T follicular helper cell (primary cell): ENCODE measurements around the gene GJC1.
A peak's percentile ranks its signal among the peaks of the same experiment; 100 is the strongest.

Experiments used
- DNase-seq: peaks from one replicate; pipeline ENCODE4 v3.0.0-alpha.2; 2020; ENCODE audit warnings: low read depth
- total RNA-seq, 2 experiments: gene quantifications; one replicate each; lab custom pipeline; 2026; lab: John Stamatoyannopoulos, UW

GJC1 gene
- total RNA-seq = 0.06 to 1.3 reads per million in 2 experiments

DNA sequence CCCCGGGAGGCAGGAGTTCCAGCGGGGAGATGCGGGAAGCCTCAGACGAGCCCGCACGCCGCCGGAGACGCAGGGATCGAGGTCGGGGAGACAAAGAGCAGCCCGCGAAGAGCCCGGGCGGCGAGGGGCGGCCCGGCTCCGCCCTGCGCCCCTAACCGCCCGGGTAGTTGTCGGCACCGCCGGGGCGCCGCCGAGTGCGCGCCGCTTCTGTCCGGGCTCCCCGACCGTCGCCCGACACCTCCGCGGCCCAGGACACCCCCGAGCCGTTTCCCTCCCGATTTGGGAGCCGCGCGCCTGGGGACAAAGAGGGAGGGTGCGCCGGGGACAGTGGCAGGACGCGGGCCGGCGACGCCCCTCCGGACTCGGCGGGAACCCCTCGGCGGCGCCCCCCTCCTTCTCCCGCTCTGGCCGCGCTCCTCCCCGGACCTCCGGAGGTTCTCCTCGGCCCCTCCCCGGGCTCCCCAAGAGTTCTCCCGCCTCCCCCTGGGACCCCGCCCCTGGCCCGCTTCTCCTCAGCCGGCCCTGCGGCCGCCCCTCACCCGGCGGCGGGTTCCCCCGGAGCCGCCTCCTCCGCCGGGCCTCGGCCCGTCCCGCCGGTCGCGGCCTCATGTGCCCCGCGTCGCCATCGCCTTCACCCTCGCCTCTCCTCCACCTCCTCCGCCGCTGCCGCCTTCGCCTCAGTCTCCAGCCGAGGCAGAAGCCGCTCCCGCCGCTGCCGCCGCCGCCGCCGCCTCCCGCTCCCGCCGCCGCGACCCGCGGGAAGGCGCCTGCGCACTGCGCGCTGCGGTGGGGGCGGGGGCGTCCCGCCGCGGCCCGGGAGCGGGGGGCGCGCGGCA lies at the start of gene GJC1:
TSS of gene GJC1 (minus strand) at position 765 of the 836 bp plus-strand sequence. CDS start 24,470 bp downstream, outside the sequence.
- DNase-seq = no peak

GRCh38 chr17:44879376-44879775 lies 49.3 kb upstream of the GJC1 start:
- no peak for DNase-seq

- no peak for DNase-seq
These were observed 48.6 kb upstream of the GJC1 start for GRCh38 chr17:44878627-44879221.

DNA sequence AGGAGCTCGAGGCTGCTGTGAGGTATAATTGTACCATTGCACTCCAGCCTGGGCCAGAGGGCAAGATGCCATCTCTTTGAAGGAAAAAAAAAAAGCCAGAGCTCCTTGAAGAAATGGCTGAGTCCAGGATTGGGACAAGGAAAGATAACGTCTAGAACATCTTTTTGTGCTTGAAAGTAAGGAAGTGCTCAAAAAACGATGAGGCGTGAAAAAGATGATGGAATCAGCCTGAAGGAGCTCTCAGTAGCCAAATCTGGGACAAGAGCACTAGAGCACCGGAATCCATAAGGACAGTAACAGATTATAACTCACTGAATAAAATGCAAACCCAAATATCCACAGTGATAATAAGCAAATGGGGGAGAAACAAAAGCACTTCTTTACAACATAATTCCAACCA lies 47.0 kb upstream of the GJC1 start:
- DNase-seq = no peak

- DNase-seq = no peak
These were observed 45.7 kb upstream of the GJC1 start for GRCh38 chr17:44875761-44876160.

DNA sequence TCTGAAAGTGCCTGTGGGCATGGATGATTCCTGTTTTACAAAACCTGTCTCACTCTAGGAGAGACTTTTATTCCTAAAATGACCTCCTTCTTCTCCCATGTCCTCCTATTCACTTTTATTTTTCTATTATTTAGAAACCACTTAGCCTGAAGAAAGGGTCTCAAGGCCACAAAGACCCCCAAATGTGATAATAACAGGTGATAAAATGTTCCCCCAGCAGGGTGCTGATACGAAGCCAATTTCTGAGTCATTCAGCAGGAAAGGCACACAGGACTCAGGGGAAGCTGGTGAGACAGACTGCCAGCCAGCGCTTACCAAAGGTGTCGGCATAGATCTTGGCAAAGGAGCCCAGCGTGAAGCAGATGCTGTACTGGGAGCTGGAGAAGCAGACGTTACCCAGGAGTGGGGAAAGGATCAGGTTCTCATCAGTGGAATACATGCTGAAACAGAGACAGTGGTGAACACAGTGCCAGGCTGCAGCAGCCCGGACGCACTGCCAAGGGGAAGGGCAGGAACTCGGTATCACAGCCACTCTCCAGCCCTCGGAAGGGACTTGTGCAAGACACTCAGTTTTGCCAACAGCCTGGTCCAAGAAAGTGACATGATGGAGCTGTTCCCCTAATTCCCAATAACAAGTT lies 42.2 kb upstream of the GJC1 start:
- no peak for DNase-seq

GRCh38 chr17:44871556-44871955 lies 41.5 kb upstream of the GJC1 start:
- DNase-seq = no peak

DNA sequence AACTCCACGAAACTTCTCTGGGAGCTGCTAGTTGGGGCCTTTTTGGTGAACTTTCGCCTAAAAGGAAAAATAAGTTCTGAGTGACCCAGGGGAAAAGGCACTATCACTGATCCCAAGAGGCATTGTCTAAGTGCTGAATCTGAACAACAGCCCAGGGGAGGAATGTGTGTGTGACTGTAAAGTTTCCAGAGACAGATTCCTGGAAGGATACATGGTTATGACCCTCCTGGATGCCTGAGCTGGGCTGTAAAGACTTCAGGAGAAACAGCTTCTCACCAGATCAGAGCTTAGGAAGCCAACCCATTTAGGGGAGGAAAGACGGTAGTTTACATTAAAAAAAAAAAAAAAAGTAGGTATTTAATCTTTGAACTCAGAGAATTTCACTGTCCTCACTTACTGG lies 37.8 kb upstream of the GJC1 start:
- DNase-seq = no peak

DNA sequence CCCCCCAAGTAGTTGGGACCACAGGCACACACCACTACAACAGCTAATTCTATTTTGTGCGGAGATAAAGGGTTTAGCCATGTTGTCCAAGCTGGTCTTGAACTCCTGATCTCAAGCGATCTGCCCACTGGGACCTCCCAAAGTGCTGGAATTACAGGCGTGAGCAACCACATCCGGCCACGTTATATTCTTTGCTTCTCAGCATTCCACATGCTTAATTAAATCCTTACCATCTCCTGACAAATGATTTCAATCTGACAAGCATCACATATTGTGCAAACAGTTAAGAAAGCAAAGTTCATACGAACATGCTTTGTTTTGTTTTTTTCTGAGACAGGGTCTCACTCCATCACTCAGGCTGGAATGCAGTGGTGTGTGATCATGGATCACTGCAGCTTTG lies 35.8 kb upstream of the GJC1 start:
- DNase-seq = no peak

DNA sequence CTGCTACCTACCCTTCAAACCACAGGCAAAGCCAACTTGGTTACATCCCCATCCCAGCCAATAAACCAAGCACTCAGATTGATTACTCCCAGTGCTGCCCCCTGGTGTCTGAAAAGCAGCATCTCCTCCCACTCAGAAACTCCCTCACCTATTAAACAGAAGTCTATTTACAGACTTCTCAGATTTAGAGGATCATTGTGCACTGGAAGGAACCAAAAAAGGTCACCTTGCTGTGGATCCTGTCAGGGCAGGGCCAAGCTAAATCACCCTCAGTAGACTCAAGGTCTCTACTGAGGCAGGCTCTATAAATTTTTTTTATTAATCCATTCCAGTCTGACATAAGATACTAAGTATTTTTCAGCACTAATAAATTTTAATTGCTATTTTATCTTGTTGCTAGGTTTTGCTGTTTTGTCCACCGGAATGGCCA lies 35.2 kb upstream of the GJC1 start:
- DNase-seq = peak; percentile 57

DNA sequence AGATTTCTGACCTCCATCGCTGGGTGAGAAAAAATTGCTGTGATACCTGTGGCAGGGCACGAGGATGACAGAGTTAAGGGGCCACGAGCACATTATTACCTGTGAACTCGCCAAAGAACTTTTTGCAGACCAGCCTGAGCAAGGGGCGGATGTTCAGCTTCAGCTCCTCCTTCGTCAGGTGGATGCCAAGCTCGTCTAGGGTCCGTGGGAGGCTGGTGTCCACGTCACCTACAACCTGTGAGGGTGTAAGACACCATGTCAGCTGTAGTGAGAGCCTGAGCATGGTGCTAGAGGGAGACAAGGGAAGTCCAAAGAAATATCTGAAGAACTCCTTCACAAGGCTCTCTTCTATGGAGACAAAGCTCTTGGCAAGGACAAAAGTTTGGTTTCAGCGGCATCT lies 34.7 kb upstream of the GJC1 start:
- no peak for DNase-seq

DNA sequence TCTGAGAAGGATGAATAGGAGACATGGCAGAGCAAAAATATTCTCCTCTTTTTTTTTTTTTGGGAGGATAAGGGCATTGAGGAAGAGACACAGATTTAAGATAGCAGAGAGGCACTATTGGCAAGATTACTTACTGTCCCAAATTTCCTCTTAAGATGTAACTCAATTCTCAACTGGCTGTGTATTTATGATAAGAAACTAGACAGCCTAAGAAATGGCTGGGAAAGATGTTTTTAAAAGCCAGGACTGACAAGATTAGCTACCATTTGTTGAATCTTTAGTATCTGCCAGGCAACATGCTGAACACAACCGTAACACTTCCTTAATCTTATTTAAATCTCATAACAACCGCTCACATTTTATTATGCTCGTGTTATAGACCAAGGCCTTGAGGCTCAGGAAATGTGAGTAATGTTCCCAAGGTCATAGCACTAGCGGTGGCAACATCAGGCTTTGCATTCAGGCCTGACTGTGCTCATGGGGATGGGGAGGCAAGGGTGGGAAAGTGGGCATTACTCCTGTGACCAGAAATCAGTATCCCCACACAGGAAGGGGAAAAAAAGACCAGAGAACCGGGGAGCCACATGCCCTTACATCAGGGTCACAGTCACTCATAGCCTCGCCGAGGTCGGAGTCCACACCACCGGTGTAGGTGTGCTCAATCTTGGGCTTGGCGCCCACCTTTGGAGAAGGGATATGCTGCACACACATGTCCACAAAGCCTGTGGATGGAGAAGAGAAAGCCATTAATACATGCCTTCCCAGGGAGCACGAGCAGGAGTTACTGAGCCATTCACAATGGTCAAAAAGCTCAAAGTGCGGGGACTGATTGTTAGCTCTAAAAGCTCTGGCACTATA lies 33.2 kb upstream of the GJC1 start:
- no peak for DNase-seq

DNA sequence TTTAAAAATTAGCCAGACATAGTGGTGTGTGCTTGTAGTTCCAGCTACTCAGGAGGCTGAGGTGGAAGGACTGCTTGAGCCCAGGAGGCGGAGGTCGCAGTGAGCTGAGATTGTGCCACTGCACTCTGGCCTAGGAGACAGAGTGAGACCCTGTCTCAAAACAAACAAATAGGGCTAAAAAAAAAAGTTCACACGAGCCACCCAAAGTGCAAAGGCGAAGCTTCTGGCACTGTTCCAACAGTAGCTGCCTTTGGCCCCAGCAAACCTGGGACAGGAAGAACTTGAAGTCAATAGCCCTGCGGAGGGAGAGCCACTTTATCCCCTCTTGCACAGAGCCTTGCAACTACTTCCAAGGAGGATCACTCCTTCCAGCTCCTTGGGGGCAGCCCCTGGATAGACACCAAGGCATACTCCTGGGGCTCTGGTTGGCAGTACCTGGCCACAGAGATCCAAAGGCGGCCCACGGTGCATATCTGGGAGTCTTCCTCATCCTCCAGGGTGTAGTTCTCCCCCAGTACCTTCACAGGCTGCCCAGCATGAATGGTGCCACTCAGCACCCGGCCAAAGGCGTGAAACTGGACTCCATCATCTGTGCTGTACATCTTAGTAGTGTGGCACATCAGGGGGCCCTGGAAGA lies 32.3 kb upstream of the GJC1 start:
- no peak for DNase-seq

DNA sequence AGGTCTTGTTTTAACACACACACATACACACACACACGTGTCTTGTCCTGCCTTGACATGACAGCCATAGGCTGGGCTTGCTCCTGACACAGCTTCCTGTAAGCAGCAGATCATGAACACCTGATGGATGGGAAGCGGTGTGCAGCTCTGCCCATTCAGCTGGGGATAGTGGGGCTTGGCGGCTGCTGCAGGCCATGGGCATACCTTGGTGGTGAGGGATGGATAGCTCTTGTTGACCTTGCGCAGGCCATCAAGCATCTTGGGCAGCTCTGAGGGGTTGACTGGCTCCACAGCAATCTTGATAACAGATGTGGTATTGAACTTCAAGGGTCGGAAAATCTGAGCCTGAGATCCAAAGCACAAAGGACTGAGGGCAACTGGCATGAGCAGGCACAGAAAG lies 29.6 kb upstream of the GJC1 start:
- no peak for DNase-seq

DNA sequence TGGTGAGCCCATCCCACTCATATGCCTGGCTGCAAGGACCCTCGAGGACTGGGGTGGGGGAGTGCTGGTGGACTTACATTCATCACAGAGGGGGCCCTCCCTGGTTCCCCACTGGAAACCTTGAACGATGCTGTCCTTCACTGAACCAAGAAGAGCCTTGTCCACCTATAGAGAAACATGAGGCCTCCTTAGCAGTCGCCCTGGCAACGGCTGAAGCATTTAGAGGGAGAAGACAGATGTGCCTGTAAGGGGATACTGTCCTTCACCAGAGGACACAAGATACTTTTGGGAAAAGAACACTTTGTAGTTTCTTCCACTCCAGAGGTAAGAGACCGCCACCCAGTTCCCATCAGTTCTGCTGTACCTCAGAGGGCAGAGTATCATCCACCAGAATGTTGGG lies 24.1 kb upstream of the GJC1 start:
- no peak for DNase-seq

GRCh38 chr17:44850612-44851011 lies 20.5 kb upstream of the GJC1 start:
- DNase-seq = no peak

DNA sequence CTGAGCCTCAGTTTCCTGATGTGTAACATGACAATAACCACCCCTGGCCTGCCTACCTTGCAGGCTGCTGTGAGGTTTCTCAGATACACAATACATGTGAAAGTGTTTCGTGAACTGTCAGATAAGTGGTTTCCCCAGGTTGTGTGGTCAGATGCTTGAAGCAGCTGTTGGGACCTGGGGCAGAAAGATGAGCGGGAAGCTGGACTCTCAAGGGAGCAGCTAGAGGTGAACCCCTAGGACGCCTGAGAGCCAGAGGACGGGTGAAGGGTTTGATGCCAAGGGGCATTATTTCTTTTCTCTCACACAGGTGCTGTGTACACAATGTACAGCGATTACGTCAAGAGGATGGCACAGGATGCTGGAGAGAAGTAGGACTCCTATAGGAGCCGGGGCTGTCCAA lies 19.9 kb upstream of the GJC1 start:
- DNase-seq = no peak

DNA sequence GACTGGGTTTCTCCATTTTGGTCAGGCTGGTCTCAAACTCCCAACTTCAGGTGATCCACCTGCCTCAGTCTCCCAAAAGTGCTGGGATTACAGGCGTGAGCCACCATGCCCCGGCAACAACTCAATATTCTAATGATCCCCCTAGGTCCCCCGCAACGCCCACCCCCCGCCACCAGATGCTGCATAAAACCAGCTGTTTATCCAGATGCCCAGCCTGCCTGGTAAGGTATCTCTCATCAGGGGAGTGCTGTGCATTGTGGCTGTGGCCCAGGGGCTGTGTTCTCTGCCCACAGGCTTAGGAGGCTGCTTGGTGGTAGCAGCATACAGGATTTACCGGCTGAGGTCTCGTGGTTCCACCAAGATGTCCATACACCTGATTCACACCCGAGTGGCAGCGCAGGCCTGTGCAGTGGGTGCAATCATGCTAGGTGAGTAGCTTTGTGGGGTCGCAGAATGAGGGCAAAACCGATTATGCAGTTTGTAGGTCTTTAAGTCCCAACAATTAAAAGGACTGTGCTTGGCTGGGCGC lies 18.9 kb upstream of the GJC1 start:
- DNase-seq = no peak

GRCh38 chr17:44848257-44848795 lies 18.2 kb upstream of the GJC1 start:
- DNase-seq = no peak

DNA sequence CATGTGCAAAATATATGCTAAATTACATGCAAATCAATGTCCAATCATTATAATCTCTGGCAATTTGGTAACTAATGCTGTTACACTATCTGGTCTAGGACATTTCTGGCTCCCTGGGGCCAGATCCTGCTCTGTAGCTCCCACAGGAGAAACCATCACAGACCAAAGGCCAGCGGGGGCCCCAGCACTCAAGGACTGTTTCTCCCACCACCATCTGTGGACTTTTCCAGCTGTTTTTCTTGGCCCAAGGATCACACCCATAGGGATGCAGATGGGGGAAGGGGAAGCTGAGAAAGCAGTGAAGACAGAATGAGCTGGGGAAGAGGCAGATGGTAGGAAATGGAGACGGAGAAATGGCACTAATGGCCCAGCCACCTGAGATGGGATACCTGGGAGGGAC lies 17.5 kb upstream of the GJC1 start, which contains the start of gene HIGD1B:
TSS of gene HIGD1B (plus strand) at position 298 of the 400 bp plus-strand sequence. CDS start 270 bp downstream, outside the sequence.
- no peak for DNase-seq

GRCh38 chr17:44846206-44846605 lies 16.1 kb upstream of the GJC1 start:
- no peak for DNase-seq
